Ishikawa (cell line): ENCODE results near the gene WDR75.

Experiments
- CEBPB ChIP-seq: IDR thresholded peaks from 2 replicates; pipeline ENCODE4 v1.6.1; 2012
- CREB1 ChIP-seq: IDR thresholded peaks from 2 replicates; pipeline ENCODE4 v1.6.1; 2012; ENCODE audit warnings: low read depth
- EGR1 ChIP-seq: IDR thresholded peaks from 2 replicates; pipeline ENCODE4 v1.6.1; 2012
- EP300 ChIP-seq: IDR thresholded peaks from 2 replicates; pipeline ENCODE4 v1.6.1; 2012; ENCODE audit warnings: borderline replicate concordance
- FOXM1 ChIP-seq: IDR thresholded peaks from 2 replicates; pipeline ENCODE4 v1.6.1; 2012; ENCODE audit warnings: low read depth, borderline replicate concordance
- NFIC ChIP-seq: IDR thresholded peaks from 2 replicates; pipeline ENCODE4 v1.6.1; 2012
- RAD21 ChIP-seq: IDR thresholded peaks from 2 replicates; pipeline ENCODE4 v1.6.1; 2012; ENCODE audit warnings: low read depth
- TAF1 ChIP-seq: IDR thresholded peaks from 2 replicates; pipeline ENCODE4 v1.6.1; 2012; ENCODE audit warnings: low read depth, mild to moderate bottlenecking
- TCF12 ChIP-seq: IDR thresholded peaks from 2 replicates; pipeline ENCODE4 v1.6.1; 2012; ENCODE audit warnings: low read depth
- TEAD4 ChIP-seq: IDR thresholded peaks from 2 replicates; pipeline ENCODE4 v1.6.1; 2012
- YY1 ChIP-seq: IDR thresholded peaks from 2 replicates; pipeline ENCODE4 v1.6.1; 2012; ENCODE audit warnings: low read depth
- ZBTB7A ChIP-seq: IDR thresholded peaks from 2 replicates; pipeline ENCODE4 v1.6.1; 2012; ENCODE audit warnings: low read depth
- TF ChIP-seq, protein P1 (sequence below): IDR thresholded peaks from 2 replicates; pipeline ENCODE4 v1.6.1; 2012
- TF ChIP-seq, protein P2 (sequence below): IDR thresholded peaks from 2 replicates; pipeline ENCODE4 v1.6.1; 2012
- TF ChIP-seq, protein P3 (sequence below): IDR thresholded peaks from 2 replicates; pipeline ENCODE4 v1.6.1; 2012; ENCODE audit warnings: low read depth, mild to moderate bottlenecking

WDR75 gene

DNA sequence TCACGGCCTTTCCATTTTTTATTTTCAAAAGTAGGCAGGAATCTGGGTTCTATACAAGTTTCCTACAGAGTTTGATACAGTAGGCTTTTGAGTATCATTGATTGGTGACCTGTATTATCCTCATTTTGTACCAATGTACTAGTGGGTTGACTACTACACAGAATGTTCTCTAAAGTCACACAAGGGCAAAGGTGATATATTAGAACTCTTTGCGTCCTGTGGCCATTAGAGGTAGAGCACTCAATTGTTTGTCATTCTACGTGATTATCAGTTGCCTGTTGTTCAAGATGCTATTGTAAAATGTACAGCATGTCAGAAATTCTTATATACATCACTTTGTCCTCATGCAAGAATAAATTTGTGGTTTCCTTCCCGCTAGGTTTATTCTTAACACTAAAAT is 24.8 kb downstream of the WDR75 start:
- TF ChIP-seq ZBTB7A (no peak), CEBPB (no peak), NFIC (no peak), FOXM1 (no peak), EGR1 (no peak), TCF12 (no peak), RAD21 (no peak), CREB1 (no peak)
- TF ChIP-seq, protein P1, sequence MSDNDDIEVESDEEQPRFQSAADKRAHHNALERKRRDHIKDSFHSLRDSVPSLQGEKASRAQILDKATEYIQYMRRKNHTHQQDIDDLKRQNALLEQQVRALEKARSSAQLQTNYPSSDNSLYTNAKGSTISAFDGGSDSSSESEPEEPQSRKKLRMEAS: no peak

DNA sequence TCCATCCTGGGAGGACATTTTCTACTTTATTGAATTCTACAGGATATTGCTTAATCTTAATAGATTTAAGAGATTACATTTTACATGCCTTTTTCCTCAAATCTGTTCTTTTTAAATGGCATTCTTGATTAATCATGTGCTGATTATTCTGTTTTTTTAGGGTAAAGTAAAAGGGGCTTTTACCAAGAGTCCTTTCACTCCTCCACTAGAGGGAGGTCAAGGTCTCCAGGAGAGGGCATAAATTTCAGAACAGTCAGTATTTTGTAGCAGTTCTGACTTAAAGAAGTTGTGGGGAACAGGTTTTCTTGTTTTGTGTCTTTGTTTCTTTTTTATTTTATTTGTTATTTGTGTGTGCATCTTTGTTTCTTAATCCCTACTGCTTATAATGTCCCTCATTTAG is 25.4 kb downstream of the WDR75 start:
- TF ChIP-seq, protein P2, sequence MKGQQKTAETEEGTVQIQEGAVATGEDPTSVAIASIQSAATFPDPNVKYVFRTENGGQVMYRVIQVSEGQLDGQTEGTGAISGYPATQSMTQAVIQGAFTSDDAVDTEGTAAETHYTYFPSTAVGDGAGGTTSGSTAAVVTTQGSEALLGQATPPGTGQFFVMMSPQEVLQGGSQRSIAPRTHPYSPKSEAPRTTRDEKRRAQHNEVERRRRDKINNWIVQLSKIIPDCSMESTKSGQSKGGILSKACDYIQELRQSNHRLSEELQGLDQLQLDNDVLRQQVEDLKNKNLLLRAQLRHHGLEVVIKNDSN: no peak
- peak; percentile 45 for TF ChIP-seq RAD21
- no peak for TF ChIP-seq NFIC
- no peak for TF ChIP-seq TEAD4
- no peak for TF ChIP-seq CEBPB

DNA sequence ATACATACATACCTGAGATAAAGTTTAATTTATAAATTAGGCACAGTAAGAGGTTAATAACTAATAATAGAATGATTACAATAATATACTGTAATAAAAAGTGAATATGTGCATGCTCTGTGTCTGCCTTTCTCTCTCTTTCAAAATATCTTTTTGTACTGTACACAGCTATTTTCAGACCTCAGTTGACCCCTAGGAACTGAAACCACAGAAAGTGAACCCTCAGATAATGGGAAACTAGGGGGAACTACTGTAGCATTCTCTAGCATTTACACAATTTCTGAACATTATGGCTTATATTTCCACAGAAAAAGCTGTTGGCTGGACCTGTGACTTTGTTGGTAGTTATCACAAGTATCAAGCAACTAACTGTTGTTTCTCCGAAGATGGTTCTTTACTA is 25.9 kb downstream of the WDR75 start:
- TF ChIP-seq YY1 (no peak), TCF12 (no peak), CEBPB (no peak), EGR1 (no peak), TAF1 (no peak), EP300 (no peak), RAD21 (no peak), CREB1 (no peak), ZBTB7A (no peak)
- TF ChIP-seq, protein P2: no peak

DNA sequence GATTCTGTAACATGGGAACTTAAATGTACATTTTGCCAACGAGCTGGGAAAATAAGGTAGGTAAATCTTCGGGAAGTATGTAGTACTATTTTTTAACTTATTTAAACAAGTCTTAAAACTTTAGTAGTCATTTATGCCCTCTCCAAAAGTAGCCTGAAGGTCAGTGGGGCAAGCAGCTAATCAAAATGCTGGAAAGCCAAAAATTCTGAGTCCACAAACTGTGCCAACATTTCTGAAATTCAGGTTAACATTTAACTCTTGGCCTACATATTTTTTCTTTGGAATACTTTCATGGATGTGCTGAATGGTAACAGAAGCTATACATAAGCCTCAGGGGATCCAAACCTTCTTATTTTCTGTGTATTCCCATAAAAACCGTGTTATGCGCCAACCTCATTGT is 26.3 kb downstream of the WDR75 start:
- TF ChIP-seq YY1: no peak
- TF ChIP-seq, protein P1: no peak
- no peak for TF ChIP-seq RAD21
- TF ChIP-seq FOXM1: no peak
- no peak for TF ChIP-seq CREB1
- TF ChIP-seq, protein P3, sequence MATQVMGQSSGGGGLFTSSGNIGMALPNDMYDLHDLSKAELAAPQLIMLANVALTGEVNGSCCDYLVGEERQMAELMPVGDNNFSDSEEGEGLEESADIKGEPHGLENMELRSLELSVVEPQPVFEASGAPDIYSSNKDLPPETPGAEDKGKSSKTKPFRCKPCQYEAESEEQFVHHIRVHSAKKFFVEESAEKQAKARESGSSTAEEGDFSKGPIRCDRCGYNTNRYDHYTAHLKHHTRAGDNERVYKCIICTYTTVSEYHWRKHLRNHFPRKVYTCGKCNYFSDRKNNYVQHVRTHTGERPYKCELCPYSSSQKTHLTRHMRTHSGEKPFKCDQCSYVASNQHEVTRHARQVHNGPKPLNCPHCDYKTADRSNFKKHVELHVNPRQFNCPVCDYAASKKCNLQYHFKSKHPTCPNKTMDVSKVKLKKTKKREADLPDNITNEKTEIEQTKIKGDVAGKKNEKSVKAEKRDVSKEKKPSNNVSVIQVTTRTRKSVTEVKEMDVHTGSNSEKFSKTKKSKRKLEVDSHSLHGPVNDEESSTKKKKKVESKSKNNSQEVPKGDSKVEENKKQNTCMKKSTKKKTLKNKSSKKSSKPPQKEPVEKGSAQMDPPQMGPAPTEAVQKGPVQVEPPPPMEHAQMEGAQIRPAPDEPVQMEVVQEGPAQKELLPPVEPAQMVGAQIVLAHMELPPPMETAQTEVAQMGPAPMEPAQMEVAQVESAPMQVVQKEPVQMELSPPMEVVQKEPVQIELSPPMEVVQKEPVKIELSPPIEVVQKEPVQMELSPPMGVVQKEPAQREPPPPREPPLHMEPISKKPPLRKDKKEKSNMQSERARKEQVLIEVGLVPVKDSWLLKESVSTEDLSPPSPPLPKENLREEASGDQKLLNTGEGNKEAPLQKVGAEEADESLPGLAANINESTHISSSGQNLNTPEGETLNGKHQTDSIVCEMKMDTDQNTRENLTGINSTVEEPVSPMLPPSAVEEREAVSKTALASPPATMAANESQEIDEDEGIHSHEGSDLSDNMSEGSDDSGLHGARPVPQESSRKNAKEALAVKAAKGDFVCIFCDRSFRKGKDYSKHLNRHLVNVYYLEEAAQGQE: no peak
- TF ChIP-seq TCF12: no peak
- TF ChIP-seq CEBPB: no peak
- TF ChIP-seq, protein P2: no peak

DNA sequence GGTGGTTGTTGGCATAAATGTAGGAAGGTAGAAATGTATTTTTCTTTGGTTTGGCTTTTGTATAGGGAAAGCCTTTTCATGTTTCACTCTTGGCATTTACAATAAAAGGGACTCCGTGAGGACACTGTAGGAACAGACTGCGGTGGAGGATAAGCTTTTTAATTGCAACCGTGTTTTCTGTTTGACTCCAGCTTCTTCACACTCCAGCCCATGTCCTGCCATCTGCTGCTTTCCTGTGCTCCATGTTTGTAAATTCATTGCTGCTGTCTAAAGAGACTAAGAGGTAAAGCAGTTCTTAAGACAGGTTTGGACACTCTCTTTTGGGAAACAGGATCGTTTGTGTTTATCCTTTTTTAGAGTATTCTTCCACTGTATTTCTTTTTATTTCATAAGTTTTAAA is 33.3 kb downstream of the WDR75 start:
- TF ChIP-seq CREB1: no peak
- TF ChIP-seq RAD21: no peak

DNA sequence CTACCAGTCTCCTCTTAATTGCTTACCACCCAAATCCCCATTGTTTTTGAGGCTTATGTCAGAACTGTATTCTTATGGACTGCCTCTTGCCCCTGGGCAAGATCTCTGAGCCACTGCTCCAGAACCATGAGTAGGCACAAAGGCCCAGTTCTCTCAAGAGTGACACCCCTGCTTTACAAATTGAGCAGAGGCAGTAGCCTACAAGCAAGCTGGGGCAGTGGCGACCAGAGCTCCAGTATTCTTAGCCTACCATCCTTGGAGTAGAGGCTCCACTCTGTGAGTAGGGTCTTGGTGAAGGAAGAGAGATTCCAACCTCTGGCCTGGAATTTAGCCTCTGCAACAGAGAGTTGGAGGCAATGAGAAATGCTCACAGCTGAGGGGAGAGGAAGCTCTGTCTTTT is 36.5 kb downstream of the WDR75 start:
- TF ChIP-seq CREB1: no peak
- TF ChIP-seq EP300: no peak
- TF ChIP-seq YY1: no peak
- no peak for TF ChIP-seq CEBPB
- TF ChIP-seq TEAD4: no peak

DNA sequence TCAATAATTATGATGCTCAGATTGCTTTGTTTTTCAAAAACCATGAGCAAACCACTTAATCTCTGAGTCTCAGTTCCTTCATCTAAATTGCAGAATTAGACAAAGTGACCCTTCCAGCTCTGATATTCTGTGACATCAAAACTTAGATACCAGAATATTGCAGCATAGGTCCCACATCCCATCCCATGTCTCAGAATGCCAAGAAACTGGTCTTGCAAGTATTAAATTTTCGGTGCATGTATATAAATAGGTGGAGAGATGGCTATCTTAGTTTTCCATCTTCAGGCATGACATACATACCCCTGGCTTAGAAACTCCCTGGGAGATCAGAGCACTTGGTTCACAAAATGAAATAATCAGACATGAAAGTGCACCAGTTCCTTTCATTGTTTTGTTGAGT is 39.8 kb downstream of the WDR75 start:
- TF ChIP-seq TAF1 (no peak), ZBTB7A (no peak), CREB1 (no peak), FOXM1 (no peak), EGR1 (no peak), TCF12 (no peak), NFIC (no peak)
- TF ChIP-seq, protein P1: no peak
- TF ChIP-seq, protein P2: no peak
- TF ChIP-seq, protein P3: no peak
